Measurements from ENCODE around the gene TK1. TPM values are rescaled to one million over a fixed set of nuclear protein-coding genes. Genes with fewer than 3 reads are reported as not detected.

Gene TK1
- total RNA-seq, 1 donor from 2014 or later = 41.2 TPM

DNA sequence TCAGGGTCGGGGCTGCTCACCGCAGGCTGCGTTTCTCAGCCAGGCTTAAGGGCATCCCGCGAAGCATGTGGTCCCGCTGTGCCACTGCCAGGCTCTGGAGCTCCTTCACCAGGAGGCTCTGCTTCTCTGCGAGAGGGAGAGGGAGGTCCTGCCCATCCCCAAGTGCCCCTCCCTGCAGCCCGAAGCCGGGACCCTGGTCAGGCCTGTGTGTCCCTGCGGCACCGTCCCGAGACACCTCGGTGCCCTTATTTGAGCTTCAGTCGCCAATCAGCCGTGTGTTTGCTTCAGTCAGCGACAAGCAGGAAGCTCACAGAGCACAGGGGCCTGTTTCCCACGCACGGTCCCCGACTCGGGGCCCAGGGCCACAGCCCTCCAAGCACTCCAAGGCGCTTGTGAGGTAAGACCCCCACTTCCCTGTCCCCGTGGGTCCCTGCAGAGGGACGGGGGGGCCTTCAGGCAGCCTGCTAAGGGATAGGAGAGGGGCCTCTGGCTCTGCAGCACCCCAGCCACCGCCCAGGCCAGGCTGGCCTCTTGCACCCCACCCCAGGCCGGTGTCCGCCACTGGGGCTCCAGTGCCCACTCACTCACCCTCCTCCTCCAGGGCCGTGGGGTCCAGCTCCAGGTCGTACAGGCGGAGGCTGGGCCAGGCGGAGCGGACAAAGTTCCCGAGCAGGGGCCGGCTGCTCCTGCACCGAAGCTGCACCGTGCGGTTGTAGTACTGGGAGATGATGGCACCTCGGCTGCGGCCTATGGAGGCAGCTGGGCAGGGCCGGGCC is 61.5 kb downstream of the TK1 start:
- no peak for DNase-seq (ENCODE audit: extremely low spot score, unreplicated experiment)
- TF ChIP-seq, protein P1, sequence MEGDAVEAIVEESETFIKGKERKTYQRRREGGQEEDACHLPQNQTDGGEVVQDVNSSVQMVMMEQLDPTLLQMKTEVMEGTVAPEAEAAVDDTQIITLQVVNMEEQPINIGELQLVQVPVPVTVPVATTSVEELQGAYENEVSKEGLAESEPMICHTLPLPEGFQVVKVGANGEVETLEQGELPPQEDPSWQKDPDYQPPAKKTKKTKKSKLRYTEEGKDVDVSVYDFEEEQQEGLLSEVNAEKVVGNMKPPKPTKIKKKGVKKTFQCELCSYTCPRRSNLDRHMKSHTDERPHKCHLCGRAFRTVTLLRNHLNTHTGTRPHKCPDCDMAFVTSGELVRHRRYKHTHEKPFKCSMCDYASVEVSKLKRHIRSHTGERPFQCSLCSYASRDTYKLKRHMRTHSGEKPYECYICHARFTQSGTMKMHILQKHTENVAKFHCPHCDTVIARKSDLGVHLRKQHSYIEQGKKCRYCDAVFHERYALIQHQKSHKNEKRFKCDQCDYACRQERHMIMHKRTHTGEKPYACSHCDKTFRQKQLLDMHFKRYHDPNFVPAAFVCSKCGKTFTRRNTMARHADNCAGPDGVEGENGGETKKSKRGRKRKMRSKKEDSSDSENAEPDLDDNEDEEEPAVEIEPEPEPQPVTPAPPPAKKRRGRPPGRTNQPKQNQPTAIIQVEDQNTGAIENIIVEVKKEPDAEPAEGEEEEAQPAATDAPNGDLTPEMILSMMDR (conservative IDR thresholded peaks at IDR 0.05) = no peak
- Mint-ChIP-seq H3K27me3 (peaks cover 4% of the 10 kb centered on the region), H3K4me3 (no peak overlapping the region), H3K4me1 (ENCODE audit: unreplicated experiment) (peaks cover 9% of the 10 kb centered on the region), H3K36me3 (peaks cover 7% of the 10 kb centered on the region), H3K9me3 (no peaks in the 10 kb centered on the region), H3K27ac (no peak overlapping the region)

DNA sequence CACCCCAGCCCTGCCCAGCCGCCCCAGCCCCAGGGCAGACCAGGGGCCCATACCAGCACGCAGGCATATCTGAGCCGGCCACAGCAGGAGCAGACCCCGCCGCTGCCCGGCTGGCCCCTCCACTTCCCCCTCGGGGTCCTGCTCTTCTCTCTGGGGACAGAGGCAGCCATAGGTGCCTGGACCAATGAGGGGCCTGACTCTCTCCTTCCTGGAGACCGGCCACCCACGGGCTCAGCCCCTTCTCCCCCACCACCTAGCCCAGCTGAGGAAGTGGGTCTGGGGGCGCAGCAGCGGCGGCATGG is 62.1 kb downstream of the TK1 start:
- Mint-ChIP-seq H3K4me3 (no peak overlapping the region), H3K4me1 (ENCODE audit: unreplicated experiment) (peaks cover 6% of the 10 kb centered on the region), H3K36me3 (peaks cover 7% of the 10 kb centered on the region), H3K27me3 (peaks cover 2% of the 10 kb centered on the region), H3K9me3 (no peaks in the 10 kb centered on the region), H3K27ac (no peak overlapping the region)
- DNase-seq (ENCODE audit: extremely low spot score, unreplicated experiment) = no peak
- TF ChIP-seq, protein P1 (conservative IDR thresholded peaks at IDR 0.05) = no peak

Other genes starting within 250 kb of the TK1 start
- gene TNRC6C, start 228.3 kb downstream of the TK1 start, total RNA-seq (ENCODE audit: low replicate concordance) = 14.7 and 36.7 TPM in 2 replicates
- gene TMC6, start 58.3 kb downstream of the TK1 start, total RNA-seq (ENCODE audit: low replicate concordance) = 94.4 and 122 TPM in 2 replicates
- gene TMC8, start 56.3 kb downstream of the TK1 start, total RNA-seq (ENCODE audit: low replicate concordance) = 0.85 and 0.90 TPM in 2 replicates
- gene C17orf99, start 40.7 kb downstream of the TK1 start, total RNA-seq (ENCODE audit: low replicate concordance) = not detected in 2 replicates
- 64.1 and 179 TPM in 2 replicates for gene SYNGR2, start 18.5 kb downstream of the TK1 start, total RNA-seq (ENCODE audit: low replicate concordance)
- gene AFMID, start 310 bp upstream of the TK1 start, total RNA-seq (ENCODE audit: low replicate concordance) = 26.4 and 30.5 TPM in 2 replicates
- 20.0 and 63.3 TPM in 2 replicates for gene BIRC5, start 27.2 kb upstream of the TK1 start, total RNA-seq (ENCODE audit: low replicate concordance)
- gene TMEM235, start 44.6 kb upstream of the TK1 start, total RNA-seq (ENCODE audit: low replicate concordance) = 0.43 TPM in 1 of 2 replicates, not detected in the other
- 16.9 and 21.1 TPM in 2 replicates for gene SOCS3, start 173.0 kb upstream of the TK1 start, total RNA-seq (ENCODE audit: low replicate concordance)
- gene PGS1, start 191.6 kb upstream of the TK1 start, total RNA-seq (ENCODE audit: low replicate concordance) = 44.7 and 54.8 TPM in 2 replicates